ENCODE results near the gene ARHGEF28. TPM values are rescaled to one million over a fixed set of nuclear protein-coding genes. Genes with fewer than 3 reads are reported as not detected.

The ARHGEF28 gene
- polyA plus RNA-seq, 5 donors: 8.2 to 16.8 (median 10.2) TPM

GRCh38 chr5:73958037-73958436 lies 332.0 kb downstream of the ARHGEF28 start:
- DNase-seq: no peak

GRCh38 chr5:73960023-73960422 lies 334.0 kb downstream of the ARHGEF28 start:
- DNase-seq: no peak

- DNase-seq: no peak
These were observed 334.4 kb downstream of the ARHGEF28 start for GRCh38 chr5:73960426-73960825.

- DNase-seq: no peak
These were observed 336.9 kb downstream of the ARHGEF28 start for GRCh38 chr5:73962801-73963425.

GRCh38 chr5:73964352-73964865 lies 338.4 kb downstream of the ARHGEF28 start:
- no peak for DNase-seq

- DNase-seq: no peak
These were observed 340.5 kb downstream of the ARHGEF28 start for GRCh38 chr5:73966451-73966850.

GRCh38 chr5:73967347-73967746 lies 341.4 kb downstream of the ARHGEF28 start:
- no peak for DNase-seq

GRCh38 chr5:73968246-73968645 lies 342.2 kb downstream of the ARHGEF28 start:
- DNase-seq: no peak

- DNase-seq: no peak
These were observed 342.7 kb downstream of the ARHGEF28 start for GRCh38 chr5:73968729-73969128.

- no peak for DNase-seq
These were observed 343.4 kb downstream of the ARHGEF28 start for GRCh38 chr5:73969195-73970036.

- DNase-seq: no peak
These were observed 345.3 kb downstream of the ARHGEF28 start for GRCh38 chr5:73971326-73971725.

- no peak for DNase-seq
These were observed 347.1 kb downstream of the ARHGEF28 start for GRCh38 chr5:73973135-73973534.

GRCh38 chr5:73974871-73975360 lies 348.9 kb downstream of the ARHGEF28 start:
- no peak for DNase-seq

GRCh38 chr5:73975845-73976244 lies 349.8 kb downstream of the ARHGEF28 start:
- DNase-seq: no peak

- no peak for DNase-seq
These were observed 351.1 kb downstream of the ARHGEF28 start for GRCh38 chr5:73977146-73977545.

GRCh38 chr5:73979321-73979720 lies 353.3 kb downstream of the ARHGEF28 start:
- no peak for DNase-seq

- no peak for DNase-seq
These were observed 355.7 kb downstream of the ARHGEF28 start for GRCh38 chr5:73981704-73982103.

- DNase-seq: no peak
These were observed 357.6 kb downstream of the ARHGEF28 start for GRCh38 chr5:73983644-73984043.

- DNase-seq: no peak
These were observed 359.1 kb downstream of the ARHGEF28 start for GRCh38 chr5:73985145-73985544.

GRCh38 chr5:73986729-73987128 lies 360.7 kb downstream of the ARHGEF28 start:
- DNase-seq: no peak

- no peak for DNase-seq
These were observed 361.9 kb downstream of the ARHGEF28 start for GRCh38 chr5:73987915-73988314.

- no peak for DNase-seq
These were observed 364.0 kb downstream of the ARHGEF28 start for GRCh38 chr5:73989956-73990355.
